Adipocyte (in vitro differentiated cells): ENCODE data around the gene ZFHX2.
A peak's percentile ranks its signal among the peaks of the same experiment; 100 is the strongest.

Source experiments
- DNase-seq: peaks from one replicate; pipeline ENCODE4 v3.0.0-alpha.2; 2015; ENCODE audit warnings: low read depth
- H3K27me3 ChIP-seq: replicated peaks from 2 replicates; pipeline ENCODE4 v1.7.0; 2013; ENCODE audit warnings: mild to moderate bottlenecking, low read length, moderate library complexity; ENCODE audit not compliant: control insufficient read depth, insufficient read depth
- H3K36me3 ChIP-seq: 2 replicates; pipeline ENCODE4 v1.7.0; 2013; ENCODE audit warnings: low read length, mild to moderate bottlenecking, moderate library complexity; ENCODE audit not compliant: control insufficient read depth, insufficient read depth, severe bottlenecking
- H3K4me1 ChIP-seq: 2 replicates; pipeline ENCODE4 v1.7.0; 2013; ENCODE audit warnings: mild to moderate bottlenecking, low read length, moderate library complexity; ENCODE audit not compliant: control insufficient read depth, insufficient read depth
- H3K4me3 ChIP-seq: 2 replicates; pipeline ENCODE4 v1.7.0; 2013; ENCODE audit warnings: mild to moderate bottlenecking, low read length, moderate library complexity
- H3K9ac ChIP-seq: 2 replicates; pipeline ENCODE4 v1.7.0; 2013; ENCODE audit warnings: mild to moderate bottlenecking, low read length, moderate library complexity
- H3K9me3 ChIP-seq: 2 replicates; pipeline ENCODE4 v1.7.0; 2013; ENCODE audit warnings: mild to moderate bottlenecking, low read length, moderate library complexity; ENCODE audit not compliant: control insufficient read depth

ZFHX2 gene

GRCh38 chr14:23557521-23557920 lies 6.0 kb upstream of the ZFHX2 start:
- peak overlapping the region; percentile 98 for H3K4me3 ChIP-seq
- DNase-seq: no peak

GRCh38 chr14:23556700-23557440 lies 5.3 kb upstream of the ZFHX2 start:
- Histone ChIP-seq H3K4me1 (peaks cover 15% of the 10 kb centered on the region), H3K36me3 (peaks cover 16% of the 10 kb centered on the region), H3K9me3 (no peaks in the 10 kb centered on the region), H3K27me3 (no peaks in the 10 kb centered on the region), H3K4me3 (peak overlapping the region; percentile 98), H3K9ac (peak overlapping the region; percentile 99)
- no peak for DNase-seq

More at GRCh38 chr14:23557521-23557920, 6.0 kb upstream of the ZFHX2 start:
- Histone ChIP-seq H3K9me3 (no peaks in the 10 kb centered on the region), H3K9ac (peak overlapping the region; percentile 99), H3K36me3 (peaks cover 16% of the 10 kb centered on the region), H3K4me1 (peaks cover 15% of the 10 kb centered on the region), H3K27me3 (no peaks in the 10 kb centered on the region)

GRCh38 chr14:23555882-23556699 lies 4.5 kb upstream of the ZFHX2 start, which contains the start of gene THTPA:
TSS of gene THTPA (plus strand) at chr14:23556271. CDS start at chr14:23556758, 487 bp downstream.
- peak; percentile 97 for DNase-seq
- H3K9ac ChIP-seq: peak within 1 kb of the TSS; percentile 99
- peaks cover 15% of the 10 kb centered on the region for H3K4me1 ChIP-seq
- peak within 1 kb of the TSS; percentile 98 for H3K4me3 ChIP-seq
- peaks cover 16% of the 10 kb centered on the region for H3K36me3 ChIP-seq
- H3K27me3 ChIP-seq: no peaks in the 10 kb centered on the region
- H3K9me3 ChIP-seq: no peaks in the 10 kb centered on the region

- H3K4me3 ChIP-seq: peak overlapping the region; percentile 98
- H3K36me3 ChIP-seq: peaks cover 16% of the 10 kb centered on the region
- DNase-seq: no peak
- H3K27me3 ChIP-seq: no peaks in the 10 kb centered on the region
- H3K9ac ChIP-seq: peak overlapping the region; percentile 99
- H3K9me3 ChIP-seq: no peaks in the 10 kb centered on the region
- H3K4me1 ChIP-seq: peaks cover 15% of the 10 kb centered on the region
Measured at GRCh38 chr14:23555533-23555881, 3.9 kb upstream of the ZFHX2 start.

- Histone ChIP-seq H3K4me1 (peaks cover 31% of the 10 kb centered on the region), H3K9ac (peak overlapping the region; percentile 83), H3K4me3 (peak overlapping the region; percentile 86), H3K9me3 (no peaks in the 10 kb centered on the region), H3K27me3 (no peaks in the 10 kb centered on the region), H3K36me3 (no peaks in the 10 kb centered on the region)
- DNase-seq: peak; percentile 52
Measured at GRCh38 chr14:23550812-23551265, 726 bp downstream of the ZFHX2 start.

GRCh38 chr14:23550131-23550811 lies 1.3 kb downstream of the ZFHX2 start:
- H3K4me1 ChIP-seq: peaks cover 37% of the 10 kb centered on the region
- H3K36me3 ChIP-seq: no peaks in the 10 kb centered on the region
- peak overlapping the region; percentile 86 for H3K4me3 ChIP-seq
- no peaks in the 10 kb centered on the region for H3K9me3 ChIP-seq
- no peaks in the 10 kb centered on the region for H3K27me3 ChIP-seq
- DNase-seq: no peak
- peak overlapping the region; percentile 83 for H3K9ac ChIP-seq

- no peak overlapping the region for H3K4me3 ChIP-seq
- peaks cover 41% of the 10 kb centered on the region for H3K4me1 ChIP-seq
- DNase-seq: no peak
Measured at GRCh38 chr14:23548351-23549318, 2.9 kb downstream of the ZFHX2 start.

GRCh38 chr14:23547924-23548323 lies 3.6 kb downstream of the ZFHX2 start:
- H3K27me3 ChIP-seq: no peaks in the 10 kb centered on the region
- DNase-seq: no peak
- peaks cover 41% of the 10 kb centered on the region for H3K4me1 ChIP-seq
- no peak overlapping the region for H3K4me3 ChIP-seq
- H3K9me3 ChIP-seq: no peaks in the 10 kb centered on the region
- no peaks in the 10 kb centered on the region for H3K36me3 ChIP-seq
- H3K9ac ChIP-seq: peak overlapping the region; percentile 6

More at GRCh38 chr14:23548351-23549318, 2.9 kb downstream of the ZFHX2 start:
- no peaks in the 10 kb centered on the region for H3K9me3 ChIP-seq
- no peaks in the 10 kb centered on the region for H3K27me3 ChIP-seq
- peak overlapping the region; percentile 6 for H3K9ac ChIP-seq
- H3K36me3 ChIP-seq: no peaks in the 10 kb centered on the region

GRCh38 chr14:23546450-23547035 lies 5.0 kb downstream of the ZFHX2 start:
- peaks cover 41% of the 10 kb centered on the region for H3K4me1 ChIP-seq
- H3K36me3 ChIP-seq: no peaks in the 10 kb centered on the region
- no peaks in the 10 kb centered on the region for H3K27me3 ChIP-seq
- H3K9me3 ChIP-seq: no peaks in the 10 kb centered on the region
- no peak overlapping the region for H3K4me3 ChIP-seq
- DNase-seq: no peak
- H3K9ac ChIP-seq: no peak overlapping the region

GRCh38 chr14:23545740-23546365 lies 5.7 kb downstream of the ZFHX2 start:
- Histone ChIP-seq H3K36me3 (no peaks in the 10 kb centered on the region), H3K4me3 (peak overlapping the region; percentile 0), H3K27me3 (no peaks in the 10 kb centered on the region), H3K9ac (peak overlapping the region; percentile 4), H3K4me1 (peaks cover 41% of the 10 kb centered on the region), H3K9me3 (no peaks in the 10 kb centered on the region)
- DNase-seq: no peak
